HepG2 (cell line): ENCODE measurements around the gene AP2S1. TPM values are rescaled to one million over a fixed set of nuclear protein-coding genes. Genes with fewer than 3 reads are reported as not detected.

Experiments
- ARNTL ChIP-seq: sonication (generic); formaldehyde crosslinking; IDR thresholded peaks from 2 replicates; pipeline ENCODE4 v1.4.0; 2020; ENCODE audit warnings: mild to moderate bottlenecking, missing genetic modification reagents
- CENPX ChIP-seq: sonication (generic); formaldehyde crosslinking; IDR thresholded peaks from 2 replicates; pipeline ENCODE4 v1.9.0; 2021; ENCODE audit warnings: mild to moderate bottlenecking, missing genetic modification reagents, moderate library complexity
- E2F5 ChIP-seq: sonication (generic); formaldehyde crosslinking; conservative IDR thresholded peaks from 2 replicates; pipeline ENCODE4 v1.4.0; 2020; ENCODE audit warnings: missing genetic modification reagents
- HDAC1 ChIP-seq: sonication (generic); formaldehyde crosslinking; IDR thresholded peaks from 2 replicates; pipeline ENCODE4 v1.5.1; 2020; ENCODE audit warnings: mild to moderate bottlenecking, missing genetic modification reagents
- HIVEP1 ChIP-seq: sonication (generic); formaldehyde crosslinking; IDR thresholded peaks from 2 replicates; pipeline ENCODE4 v1.4.0; 2020; ENCODE audit warnings: mild to moderate bottlenecking, missing genetic modification reagents
- HNF4G ChIP-seq, 2 experiments: sonication (generic) in 1 of 2; formaldehyde crosslinking in 1 of 2; IDR thresholded peaks; 2 replicates each; pipeline versions ENCODE4 v1.4.0 to v1.6.1; 2011 to 2020; ENCODE audit warnings: borderline replicate concordance in 2 of 2, low read depth in 2 of 2, mild to moderate bottlenecking in 2 of 2, low read length in 1 of 2, missing genetic modification reagents in 1 of 2, moderate library complexity in 1 of 2
- HOMEZ ChIP-seq: IDR thresholded peaks from 2 replicates; pipeline ENCODE4 v1.6.1; 2016; ENCODE audit warnings: low read depth
- KLF9 ChIP-seq: IDR thresholded peaks from 2 replicates; pipeline ENCODE4 v1.6.1; 2016; ENCODE audit warnings: low read depth
- NR2F2 ChIP-seq: IDR thresholded peaks from 2 replicates; pipeline ENCODE4 v1.6.1; 2012; ENCODE audit warnings: low read depth, inconsistent platforms, borderline replicate concordance
- ONECUT2 ChIP-seq: sonication (generic); formaldehyde crosslinking; IDR thresholded peaks from 2 replicates; pipeline ENCODE4 v1.4.0; 2020; ENCODE audit warnings: missing genetic modification reagents
- PHF5A ChIP-seq: IDR thresholded peaks from one replicate; pipeline ENCODE4 v1.6.1; 2018; ENCODE audit warnings: low read depth, missing genetic modification reagents; ENCODE audit not compliant: unreplicated experiment
- TOE1 ChIP-seq: sonication (generic); formaldehyde crosslinking; IDR thresholded peaks from 2 replicates; pipeline ENCODE4 v1.4.0; 2020; ENCODE audit warnings: mild to moderate bottlenecking, missing genetic modification reagents
- UBTF ChIP-seq: sonication (generic); formaldehyde crosslinking; IDR thresholded peaks from 2 replicates; pipeline ENCODE4 v1.4.0; 2020; ENCODE audit warnings: mild to moderate bottlenecking, missing genetic modification reagents
- ZBTB1 ChIP-seq: sonication (generic); formaldehyde crosslinking; IDR thresholded peaks from 2 replicates; pipeline ENCODE4 v1.4.0; 2020; ENCODE audit warnings: missing genetic modification reagents, borderline replicate concordance
- ZBTB44 ChIP-seq: sonication (generic); formaldehyde crosslinking; IDR thresholded peaks from 2 replicates; pipeline ENCODE4 v1.4.0; 2020; ENCODE audit warnings: missing genetic modification reagents
- ZEB1 ChIP-seq: IDR thresholded peaks from 2 replicates; pipeline ENCODE4 v1.6.1; 2012; ENCODE audit warnings: mild to moderate bottlenecking, low read depth, inconsistent platforms; ENCODE audit not compliant: insufficient replicate concordance
- ZNF24 ChIP-seq: fragments of 450-650 bp; IDR thresholded peaks from 2 replicates; pipeline ENCODE4 v1.6.1; 2017; ENCODE audit warnings: antibody characterized with exemption, mild to moderate bottlenecking
- ZNF468 ChIP-seq: sonication (generic); formaldehyde crosslinking; IDR thresholded peaks from 2 replicates; pipeline ENCODE4 v1.8.0; 2022; ENCODE audit warnings: mild to moderate bottlenecking, moderate library complexity, missing genetic modification reagents
- ZNF510 ChIP-seq: sonication (generic); formaldehyde crosslinking; IDR thresholded peaks from 2 replicates; pipeline ENCODE4 v1.4.0; 2020; ENCODE audit warnings: low read depth, mild to moderate bottlenecking, missing genetic modification reagents
- ZNF839 ChIP-seq: sonication (generic); formaldehyde crosslinking; IDR thresholded peaks from 2 replicates; pipeline ENCODE4 v1.4.0; 2020; ENCODE audit warnings: missing genetic modification reagents, mild to moderate bottlenecking, borderline replicate concordance
- polyA plus RNA-seq, 8 experiments: library from polyadenylated mRNA; depleted of rRNA in 3 of 8; stranded (reverse) in 7 of 8; unstranded in 1 of 8; fragments of >200 nt; fragmentation: Illumina TruSeq in 4 of 8; extraction: Trizol in 4 of 8; gene quantifications; 2 replicates each; pipeline versions ENCODE4 v1.2.1 to v1.2.3, GENCODE V29; 2011 to 2016; ENCODE audit warnings: low read depth in 4 of 8, missing spikeins in 1 of 8, mixed read lengths in 1 of 8; ENCODE audit not compliant: insufficient read depth in 1 of 8
- total RNA-seq, 5 experiments: library from RNA; depleted of rRNA; stranded (reverse); fragments of >200 nt; fragmentation: Illumina TruSeq; extraction: Trizol; gene quantifications; 2 replicates each; pipeline ENCODE4 v1.2.3, GENCODE V29; 2016; ENCODE audit warnings: low read depth in 1 of 5
- TF ChIP-seq, protein P1 (sequence below): sonication (generic); formaldehyde crosslinking; IDR thresholded peaks from 2 replicates; pipeline ENCODE4 v1.8.0; 2022; ENCODE audit warnings: missing genetic modification reagents, low read depth, mild to moderate bottlenecking, borderline replicate concordance
- TF ChIP-seq, protein P2 (sequence below), 2 experiments: fragments of 450-650 bp in 1 of 2; sonication (generic) in 1 of 2; formaldehyde crosslinking; IDR thresholded peaks; 2 replicates each; pipeline versions ENCODE4 v1.5.0 to v1.8.0; 2020 to 2022; ENCODE audit warnings: mild to moderate bottlenecking in 1 of 2, missing genetic modification reagents in 1 of 2

The AP2S1 gene
- total and polyA plus RNA-seq, 2 of the 13 experiments (the other 11 are each of a cell fraction or from before 2014, with no cell fraction given) = 45.2 to 86.1 TPM

DNA sequence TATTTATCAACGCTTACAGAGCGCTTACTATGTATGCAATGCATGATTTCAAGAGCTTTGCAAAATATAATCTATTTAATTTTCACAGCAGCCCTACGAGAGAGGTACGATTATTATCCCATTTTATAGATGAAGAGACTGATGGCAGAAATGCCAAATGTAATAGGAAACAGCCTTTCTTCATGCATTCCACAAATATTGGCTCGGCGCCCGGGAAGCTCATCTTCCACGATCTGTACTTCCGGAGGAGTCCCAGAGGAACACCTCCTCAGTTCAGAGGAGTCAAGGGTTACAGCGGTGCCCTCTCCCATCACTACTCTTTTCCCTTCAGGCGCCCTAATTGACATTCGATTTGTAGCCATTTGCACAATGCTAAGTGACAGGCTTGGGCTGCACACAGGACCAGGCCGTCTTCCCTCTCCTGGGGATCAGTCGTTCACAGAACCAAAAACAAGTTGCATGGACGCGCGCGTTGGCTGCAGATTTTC, 9.0 kb upstream of the AP2S1 start (continued):
- TF ChIP-seq ZNF468 (CRISPR knock-in tag) (0 out of 2 replicates have a peak, but pooled peaks have one; percentile 6), ZBTB44 (CRISPR knock-in tag) (0 out of 2 replicates have a peak, but pooled peaks have one; percentile 38), ONECUT2 (CRISPR knock-in tag) (no peak), TOE1 (CRISPR knock-in tag) (no peak), CENPX (no peak), ZNF24 (peak; percentile 86), E2F5 (CRISPR knock-in tag) (no peak), HNF4G (IDR thresholded peaks at IDR 0.05; ENCODE audit: borderline replicate concordance, low read depth, low read length) (0 out of 2 replicates have a peak, but pooled peaks have one; percentile 14), HNF4G (CRISPR knock-in tag; IDR thresholded peaks at IDR 0.05; ENCODE audit: borderline replicate concordance, low read depth) (no peak), UBTF (CRISPR knock-in tag) (no peak), ZNF510 (CRISPR knock-in tag) (no peak), PHF5A (CRISPR knock-in tag) (no peak), ZBTB1 (CRISPR knock-in tag) (no peak), ARNTL (CRISPR knock-in tag) (no peak), ZEB1 (peak; percentile 61), HIVEP1 (CRISPR knock-in tag) (no peak), HOMEZ (no peak), ZNF839 (CRISPR knock-in tag) (no peak), KLF9 (CRISPR knock-in tag) (peak; percentile 49; the same call in 1 of the 2 replicates), NR2F2 (peak; percentile 44; the same call in 1 of the 2 replicates), HDAC1 (CRISPR knock-in tag) (peak; percentile 66)
- TF ChIP-seq, protein P1, sequence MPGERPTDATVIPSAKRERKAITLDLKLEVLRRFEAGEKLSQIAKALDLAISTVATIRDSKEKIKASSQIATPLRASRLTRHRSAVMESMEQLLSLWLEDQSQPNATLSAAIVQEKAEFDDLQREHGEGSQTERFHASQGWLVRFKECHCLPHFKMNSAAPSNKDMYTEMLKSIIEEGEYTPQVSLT = 0 out of 2 replicates have a peak, but pooled peaks have one; percentile 13
- TF ChIP-seq, protein P2, sequence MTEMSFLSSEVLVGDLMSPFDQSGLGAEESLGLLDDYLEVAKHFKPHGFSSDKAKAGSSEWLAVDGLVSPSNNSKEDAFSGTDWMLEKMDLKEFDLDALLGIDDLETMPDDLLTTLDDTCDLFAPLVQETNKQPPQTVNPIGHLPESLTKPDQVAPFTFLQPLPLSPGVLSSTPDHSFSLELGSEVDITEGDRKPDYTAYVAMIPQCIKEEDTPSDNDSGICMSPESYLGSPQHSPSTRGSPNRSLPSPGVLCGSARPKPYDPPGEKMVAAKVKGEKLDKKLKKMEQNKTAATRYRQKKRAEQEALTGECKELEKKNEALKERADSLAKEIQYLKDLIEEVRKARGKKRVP (CRISPR knock-in tag; IDR thresholded peaks at IDR 0.05) = no peak
